Inferior parietal cortex (tissue), 1 donor: Measurements from ENCODE around the gene TNNC1.

Experiments
- DNase-seq: peaks from one replicate; pipeline ENCODE4 v3.0.0-alpha.2; 2016; ENCODE audit errors: extremely low spot score

TNNC1 gene

DNA sequence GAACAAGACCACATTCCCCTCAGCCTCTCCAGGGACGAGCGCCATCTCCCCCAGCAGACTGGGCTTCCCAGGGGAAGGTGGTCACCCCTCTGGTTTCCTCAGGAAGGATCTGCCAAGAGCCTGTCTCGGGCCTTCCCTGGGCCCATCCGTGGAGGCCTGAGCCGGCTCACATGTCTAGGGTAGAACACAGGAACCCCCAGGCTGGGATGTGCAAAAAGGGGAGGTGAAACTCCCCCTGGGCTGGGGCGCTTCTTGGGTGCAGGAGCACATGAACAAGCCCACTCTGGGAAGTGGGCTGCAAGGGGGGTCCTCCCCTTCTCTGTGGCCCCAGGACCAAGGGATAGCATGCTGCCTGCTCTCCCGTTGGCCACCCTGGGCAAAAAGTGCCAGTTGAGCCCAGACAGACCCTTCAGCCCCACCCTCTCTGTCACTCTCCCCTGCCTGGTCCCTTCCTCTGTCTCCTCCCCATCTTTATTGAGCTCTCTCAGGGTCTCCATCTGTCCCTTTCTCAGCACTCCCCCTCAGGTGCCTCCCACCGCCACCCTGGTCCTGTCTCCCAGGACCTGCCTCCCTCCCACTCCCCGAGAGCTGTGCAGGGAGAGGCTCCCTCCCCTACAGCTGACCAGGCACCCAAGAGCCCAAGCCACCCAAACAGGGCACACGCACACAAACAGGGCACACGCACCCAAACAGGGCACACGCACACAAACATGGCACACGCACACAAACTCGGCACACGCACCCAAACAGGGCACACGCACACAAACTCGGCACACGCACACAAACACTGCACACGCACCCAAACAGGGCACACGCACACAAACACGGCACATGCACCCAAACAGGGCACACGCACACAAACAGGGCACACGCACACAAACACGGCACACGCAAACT is 9.8 kb downstream of the TNNC1 start:
- DNase-seq = no peak

DNA sequence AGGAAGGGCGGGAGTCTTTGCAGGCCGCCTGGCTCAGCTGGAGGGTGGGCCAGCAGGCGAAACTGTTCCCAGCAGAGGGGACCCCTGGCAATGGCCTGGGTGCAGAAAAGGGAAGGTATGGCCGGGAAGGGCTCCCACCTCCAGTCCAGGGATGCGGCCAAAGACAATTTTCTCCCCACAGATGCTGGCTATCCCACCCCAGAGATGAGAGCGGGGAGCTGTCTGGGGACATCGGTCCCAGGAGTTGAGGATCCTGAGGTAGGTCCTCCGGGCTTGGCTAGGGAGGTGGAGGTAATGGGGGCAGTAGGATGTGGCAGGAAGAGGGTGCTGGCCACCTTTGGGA is 10.6 kb downstream of the TNNC1 start:
- DNase-seq = no peak

DNA sequence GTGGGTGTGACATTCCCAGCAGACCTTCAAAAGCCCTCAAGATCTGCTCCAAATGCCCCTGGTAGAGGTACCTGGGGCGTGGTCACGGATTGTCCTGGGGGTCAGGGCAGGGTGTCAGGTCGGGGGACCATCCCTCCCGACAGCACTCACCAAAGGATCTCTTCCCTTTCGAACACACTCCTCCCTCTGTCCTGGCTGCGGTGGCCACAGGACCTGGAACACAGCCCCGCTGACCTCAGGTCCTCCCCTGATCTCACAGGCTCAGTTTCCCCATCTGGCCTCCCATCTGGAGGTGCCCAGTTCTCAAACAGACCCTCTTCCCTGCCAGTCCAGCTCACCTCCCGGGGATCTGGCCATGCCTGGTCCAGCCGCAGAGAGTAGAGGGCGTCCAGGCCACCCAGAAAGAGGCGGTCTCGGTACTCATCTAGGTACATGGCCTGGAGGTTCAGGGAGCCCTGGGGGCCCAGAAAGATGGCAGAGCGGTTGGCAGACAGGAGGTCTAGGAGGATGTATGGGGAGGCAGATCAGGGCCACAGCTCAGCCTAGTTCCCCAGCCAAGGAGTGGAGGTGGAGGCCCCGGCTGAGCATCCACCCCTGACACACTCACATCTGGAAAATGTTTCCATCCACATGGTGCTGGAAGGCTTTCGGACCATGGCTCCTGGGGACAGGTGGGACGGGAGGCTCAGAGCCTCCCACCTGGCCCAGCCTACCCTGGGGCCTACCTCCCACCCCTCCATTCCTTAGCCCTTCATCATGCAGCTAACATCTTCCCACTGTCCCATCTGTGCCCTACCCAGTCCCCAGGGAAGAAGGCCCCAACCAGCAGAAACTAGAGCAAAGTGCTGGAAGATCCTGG is 11.2 kb downstream of the TNNC1 start:
- no peak for DNase-seq

DNA sequence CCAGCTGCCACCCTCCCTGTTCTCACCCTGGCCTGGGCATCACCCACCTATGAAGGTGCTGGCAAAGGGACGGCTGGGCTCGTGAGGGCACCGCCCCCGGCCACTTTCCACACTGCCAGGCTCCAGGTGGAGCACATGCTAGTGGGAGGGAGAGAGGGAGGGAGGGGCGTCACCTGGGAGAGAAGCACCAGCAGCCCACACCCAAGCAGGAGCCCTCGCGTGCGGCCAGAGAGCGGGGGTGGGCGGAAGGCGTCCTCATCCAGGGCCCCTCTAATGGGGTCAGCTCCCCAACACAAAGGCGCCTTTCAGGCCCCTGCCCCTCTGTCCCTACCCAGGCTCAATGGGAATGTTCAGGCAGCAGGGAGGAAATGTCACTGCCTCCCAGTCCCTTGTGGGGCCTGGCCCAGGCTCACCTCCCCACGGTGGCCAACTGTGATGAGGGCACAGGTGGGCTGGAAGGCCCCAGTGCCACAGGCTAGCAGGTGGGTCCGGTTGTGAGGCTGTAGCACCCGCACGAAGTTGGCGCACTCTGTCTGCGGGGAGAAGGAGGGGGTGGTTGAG is 12.0 kb downstream of the TNNC1 start:
- DNase-seq = no peak

DNA sequence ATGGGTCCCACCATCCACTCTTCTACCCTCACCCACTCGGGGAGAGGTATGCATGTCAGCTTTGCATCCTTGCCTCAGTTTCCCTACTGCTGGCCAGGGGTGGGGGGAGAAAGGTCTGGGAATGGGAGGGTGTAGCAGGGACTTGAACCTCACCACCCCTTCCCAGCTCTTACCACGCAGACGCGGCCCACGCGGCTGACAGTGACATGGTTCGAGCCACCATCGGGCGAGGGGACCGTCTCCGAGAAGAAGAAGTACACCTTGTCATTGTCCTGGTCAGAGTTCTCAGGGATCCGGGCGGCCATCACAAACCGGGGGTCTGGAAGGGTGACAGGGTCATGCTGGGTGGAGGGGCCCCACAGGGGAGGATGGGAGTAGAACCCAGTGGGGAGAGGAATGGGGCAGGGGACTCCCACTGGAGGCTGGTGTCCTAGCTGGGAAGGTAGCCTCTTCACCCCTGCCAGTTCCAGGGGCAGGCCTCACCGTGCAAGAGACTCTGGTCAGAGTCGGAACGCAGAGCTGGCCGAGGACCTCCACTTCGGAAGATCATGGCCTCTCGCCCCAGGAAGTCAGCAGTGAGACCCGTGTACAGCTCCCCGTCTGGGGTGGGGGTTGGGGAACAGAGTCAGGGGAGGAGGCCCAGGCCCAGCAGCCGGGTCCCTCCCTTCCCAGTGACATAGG is 12.6 kb downstream of the TNNC1 start:
- DNase-seq = no peak

DNA sequence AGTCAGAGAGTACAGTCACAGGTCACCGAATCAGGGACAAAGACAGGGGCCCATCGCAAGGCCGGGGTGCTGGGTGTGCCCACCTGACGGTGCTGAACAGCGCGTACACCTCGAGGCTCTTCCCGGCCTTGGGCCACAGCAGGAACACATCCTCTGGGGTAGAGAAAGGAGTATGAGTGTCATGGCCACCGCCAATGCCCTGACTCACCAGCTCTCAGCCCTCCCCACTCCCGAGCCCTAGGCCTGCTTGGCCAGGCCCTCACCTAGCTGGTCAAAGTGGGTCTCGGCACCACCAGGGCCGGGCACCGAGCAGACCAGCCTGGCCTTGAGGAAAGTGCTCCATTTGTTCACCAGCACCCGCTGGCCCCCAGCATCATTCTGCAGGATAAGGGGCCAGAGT is 13.2 kb downstream of the TNNC1 start:
- no peak for DNase-seq

DNA sequence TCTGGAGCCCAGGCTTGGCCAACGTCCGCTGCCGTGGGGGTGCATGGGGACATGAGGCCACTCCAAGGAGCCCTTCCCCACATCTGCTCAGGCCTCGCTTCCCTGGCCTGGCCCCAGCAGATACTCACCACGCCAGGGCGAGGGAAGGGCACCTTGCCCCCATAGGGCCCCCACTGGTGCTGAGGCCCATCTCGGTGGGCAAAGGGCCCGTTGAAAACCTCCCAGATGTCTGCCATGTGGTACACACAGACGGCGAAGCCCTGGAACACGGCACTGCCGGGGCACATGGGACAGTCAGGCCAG is 13.6 kb downstream of the TNNC1 start:
- DNase-seq = no peak

DNA sequence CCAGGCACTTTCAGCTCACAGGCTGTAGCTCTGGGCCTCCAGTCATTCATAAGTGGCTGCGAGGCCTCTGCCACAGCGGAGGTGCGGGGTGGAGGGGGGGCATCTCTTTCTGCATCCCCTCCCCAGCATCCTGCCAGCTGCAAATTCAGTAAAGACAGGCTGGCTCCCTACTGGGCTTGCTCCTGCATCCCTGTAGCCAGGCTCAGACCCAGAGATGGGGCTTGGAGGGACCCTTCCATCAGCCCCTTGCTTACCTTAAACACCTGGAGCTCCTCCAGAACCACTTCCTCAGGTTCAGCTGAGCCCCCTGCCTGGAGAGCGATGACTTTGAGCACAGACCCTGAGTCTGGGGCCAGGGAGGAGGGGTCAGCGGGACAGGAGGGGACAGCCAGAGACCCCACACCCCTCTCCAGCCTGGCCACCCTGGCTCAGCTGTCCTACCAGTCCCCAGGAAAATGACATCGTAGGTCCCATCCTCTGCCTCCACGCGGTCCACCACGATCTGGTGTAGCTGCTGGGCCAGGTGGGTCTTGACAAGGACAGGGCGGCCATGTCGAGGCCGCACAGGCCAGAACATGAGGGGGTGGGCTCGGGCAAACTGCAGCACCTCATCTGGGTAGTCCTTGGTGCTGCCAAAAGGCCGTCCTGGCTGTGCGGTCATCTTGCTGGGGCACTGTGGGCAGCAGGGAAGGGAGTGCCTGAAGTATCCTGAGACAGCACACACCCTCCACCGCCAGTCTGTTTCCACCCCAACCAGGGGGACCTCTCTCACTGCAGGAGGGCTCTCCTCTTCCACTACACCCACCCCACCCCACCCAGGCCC is 14.2 kb downstream of the TNNC1 start:
- DNase-seq = no peak

DNA sequence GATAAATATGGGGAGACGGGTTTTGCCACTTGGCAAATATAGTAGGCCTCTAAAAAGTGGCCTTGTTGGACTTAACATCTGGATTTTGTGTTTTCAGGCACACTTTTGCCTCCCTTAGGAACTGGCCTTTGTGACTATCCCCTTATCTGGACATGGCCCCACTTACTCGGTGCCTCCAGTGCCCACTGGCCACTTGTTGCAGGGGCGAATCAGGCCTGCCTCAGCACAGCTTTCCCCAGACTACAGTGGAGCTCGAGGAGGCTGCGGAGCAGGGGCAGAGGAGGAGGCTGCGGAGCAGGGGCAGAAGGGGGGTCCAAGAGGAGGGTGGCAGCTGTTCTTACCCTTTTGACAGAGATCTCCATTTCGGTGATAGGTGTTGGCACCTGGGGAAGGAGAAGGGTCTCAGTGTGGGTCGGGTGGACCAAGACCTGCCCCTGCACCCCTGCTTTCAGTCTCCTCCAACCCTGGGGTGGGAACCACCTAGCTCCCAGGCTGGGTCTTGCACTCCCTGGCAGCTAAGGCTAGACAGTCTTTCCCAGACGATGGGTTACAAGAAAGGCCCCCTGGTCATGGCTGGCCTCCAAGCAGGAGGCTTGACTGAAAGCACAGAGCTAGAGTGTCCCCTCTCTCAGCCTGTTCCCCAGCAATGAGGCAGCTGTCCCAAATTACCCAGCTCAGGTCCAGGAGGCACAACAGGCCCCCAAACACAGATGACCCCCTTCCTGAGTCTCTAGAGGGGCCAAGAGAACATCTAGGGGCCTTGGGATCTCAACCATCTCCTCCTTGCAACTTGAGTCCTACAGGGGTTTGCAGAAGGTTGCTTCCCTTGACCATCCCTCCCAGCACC is 15.0 kb downstream of the TNNC1 start:
- DNase-seq = no peak

DNA sequence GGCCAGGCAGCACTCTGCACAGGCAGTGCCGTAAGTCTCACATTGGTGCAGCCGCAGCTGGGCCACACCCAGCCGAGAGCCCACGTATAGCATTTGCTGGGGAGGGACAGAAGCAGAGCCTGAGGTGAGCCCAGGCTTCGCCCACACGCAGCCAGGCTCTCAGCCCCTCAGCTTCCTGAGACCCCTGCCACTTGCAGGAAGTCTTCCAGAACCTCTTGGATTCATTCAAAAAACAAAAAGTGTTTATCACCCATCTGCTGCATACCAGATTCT is 15.8 kb downstream of the TNNC1 start:
- DNase-seq = no peak

DNA sequence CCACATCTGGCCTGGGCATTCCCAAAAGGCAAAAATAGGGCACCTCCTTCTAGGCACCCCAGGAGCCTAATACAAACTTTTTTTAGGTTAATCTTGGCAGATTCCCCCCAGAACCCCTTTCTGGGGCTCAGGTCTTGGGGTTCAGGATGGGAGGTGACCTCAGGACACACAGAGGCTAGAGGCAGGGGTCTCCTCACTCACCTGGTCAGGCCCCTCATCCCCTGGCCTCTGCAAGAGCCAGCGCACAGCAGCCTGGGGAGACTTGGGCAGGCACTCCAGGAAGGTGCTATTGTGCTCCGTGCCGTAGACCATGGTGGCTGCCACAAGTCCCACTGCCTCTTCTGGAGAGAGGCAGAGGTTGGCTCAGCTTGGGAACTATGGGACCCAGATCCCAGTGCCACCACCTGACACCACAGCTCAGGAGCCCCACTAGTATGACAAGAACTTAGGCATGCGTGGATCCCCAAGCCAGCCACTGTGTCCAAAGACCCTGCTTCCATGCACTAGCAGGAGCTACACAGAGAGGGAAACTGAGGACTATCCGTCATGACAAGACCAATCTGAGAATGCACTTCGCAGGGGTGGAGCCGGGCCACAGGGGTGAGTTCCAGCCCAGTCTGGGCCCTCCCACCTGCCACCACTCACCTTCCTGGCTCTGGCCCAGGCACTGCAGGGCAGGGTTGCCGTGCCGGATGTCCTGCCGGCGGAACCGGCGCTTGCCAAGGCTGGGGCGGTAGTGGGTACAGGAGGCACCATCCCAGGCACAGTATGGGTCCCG is 16.3 kb downstream of the TNNC1 start:
- no peak for DNase-seq

DNA sequence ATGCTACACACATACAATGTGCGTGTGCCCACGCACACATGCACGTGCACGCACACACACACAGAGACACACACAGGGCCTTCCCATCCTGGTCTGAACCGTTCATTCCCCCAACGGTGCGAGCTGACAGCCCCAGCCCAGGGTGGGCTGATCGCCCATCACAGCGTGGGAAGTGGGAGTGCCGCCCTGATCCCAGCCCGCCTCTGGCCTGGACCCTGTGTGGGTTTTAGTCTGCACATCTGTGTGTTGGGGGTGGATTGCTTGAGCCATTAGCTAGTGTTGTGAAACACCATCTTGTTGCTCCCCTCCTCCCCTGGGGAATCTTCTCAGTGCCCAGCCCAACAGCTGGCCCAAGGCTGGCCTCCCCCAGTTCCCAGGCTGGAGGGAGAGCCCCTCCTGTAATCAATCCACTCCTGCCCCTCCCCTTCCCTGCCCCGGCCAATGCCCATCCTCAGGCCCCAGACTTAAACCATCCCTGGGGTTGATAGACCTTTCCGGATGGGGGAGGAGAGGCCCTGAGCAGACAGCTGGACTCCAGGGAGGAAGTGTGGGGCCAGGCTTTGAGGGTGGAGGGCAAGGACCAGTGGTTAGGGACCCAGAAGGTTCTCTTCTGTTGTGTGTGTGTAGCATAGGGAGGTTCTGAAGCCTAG is 17.2 kb downstream of the TNNC1 start:
- DNase-seq = no peak

DNA sequence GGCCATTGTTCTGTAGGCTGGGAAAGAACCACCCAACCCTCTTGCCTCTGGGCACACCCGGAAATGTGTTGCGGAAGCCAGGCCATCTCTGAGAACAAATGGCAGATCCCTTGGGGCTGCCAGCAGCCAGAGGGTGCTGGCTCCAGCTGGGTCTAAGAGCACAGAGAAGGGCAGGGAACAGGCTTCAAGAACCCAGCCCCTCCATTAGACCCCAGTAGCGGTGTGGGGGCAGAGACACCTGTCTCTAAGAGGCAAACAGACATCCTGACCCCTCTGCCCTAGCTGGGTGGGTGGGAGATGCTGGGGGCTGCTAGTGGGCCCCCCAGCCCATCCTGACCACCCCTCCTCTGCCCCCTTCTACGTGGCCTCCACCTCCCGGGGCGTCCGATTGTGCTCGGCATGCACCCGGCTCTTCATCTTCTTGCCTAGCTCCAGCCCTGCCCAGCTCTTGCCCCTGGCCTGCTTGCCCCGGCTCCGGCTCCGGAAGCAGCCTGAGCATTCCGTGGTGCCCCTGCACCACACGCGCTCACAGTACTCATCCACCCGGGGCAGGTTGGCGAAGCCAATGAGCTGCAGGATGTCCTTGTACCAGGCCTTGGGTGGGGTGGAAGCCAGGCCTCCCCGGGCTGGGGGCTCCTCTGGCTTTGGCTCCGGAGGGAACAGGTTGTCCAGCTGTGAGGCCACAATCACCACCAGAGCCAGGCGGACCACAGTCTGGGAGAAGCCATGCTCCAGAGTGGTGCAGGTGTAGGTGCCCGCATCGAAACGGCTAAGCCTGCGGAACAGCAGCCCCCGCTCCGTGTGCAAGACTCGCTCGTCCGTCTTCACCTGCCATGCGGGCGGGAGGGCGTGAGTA is 18.4 kb downstream of the TNNC1 start:
- DNase-seq = no peak

DNA sequence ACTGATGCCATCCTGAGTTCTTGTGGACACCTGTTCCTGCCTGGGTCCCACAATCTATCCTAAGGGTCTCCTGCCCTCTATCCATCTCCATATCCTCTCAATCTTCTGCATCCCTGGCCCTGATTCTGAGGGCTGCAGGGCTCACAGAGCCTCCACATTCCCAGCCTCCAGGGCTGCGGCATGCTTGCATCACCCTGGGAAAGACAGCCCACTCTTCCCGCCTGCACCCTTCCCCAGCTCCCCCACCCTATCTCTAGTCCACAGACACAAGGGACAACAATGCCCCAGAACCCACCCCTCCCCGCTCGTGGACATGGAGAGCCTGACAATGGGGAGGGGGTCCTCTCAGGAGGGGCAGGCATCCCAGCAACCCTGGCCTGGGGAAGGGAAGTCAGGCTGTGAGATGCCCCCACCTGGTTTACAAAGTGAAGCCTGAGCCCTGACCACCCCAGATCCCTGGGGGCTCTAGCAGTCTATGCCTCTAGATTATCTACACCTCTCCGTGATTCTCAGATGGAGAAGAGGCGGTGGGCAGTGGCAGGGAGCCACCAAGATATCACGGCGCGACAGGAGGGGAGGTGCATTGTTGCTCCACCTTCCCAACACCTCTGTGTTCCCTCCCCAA is 19.2 kb downstream of the TNNC1 start:
- DNase-seq = no peak

DNA sequence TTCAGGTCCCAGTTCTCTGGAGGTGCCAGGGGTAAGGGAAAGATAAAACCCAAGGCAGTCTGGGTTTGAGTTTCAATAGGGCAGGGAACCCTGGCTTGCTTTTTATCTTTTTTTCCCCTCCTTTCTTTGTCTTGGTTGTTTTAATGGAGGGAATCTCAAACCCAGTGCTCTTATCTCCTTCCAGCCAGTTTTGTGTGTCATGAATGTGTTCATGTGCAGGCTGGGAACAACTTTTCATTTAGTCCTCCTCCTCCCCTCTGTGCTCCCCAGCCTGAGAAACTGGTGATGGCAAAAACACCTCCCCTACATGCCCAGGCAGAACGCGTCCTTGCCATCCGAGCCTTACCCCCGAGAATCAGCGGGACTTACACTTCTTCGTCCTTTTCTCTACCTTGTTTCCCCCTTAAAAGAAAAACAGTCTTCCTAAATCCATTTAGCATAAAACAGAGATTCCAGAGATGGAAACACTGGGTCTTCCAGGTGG is 19.8 kb downstream of the TNNC1 start:
- no peak for DNase-seq

DNA sequence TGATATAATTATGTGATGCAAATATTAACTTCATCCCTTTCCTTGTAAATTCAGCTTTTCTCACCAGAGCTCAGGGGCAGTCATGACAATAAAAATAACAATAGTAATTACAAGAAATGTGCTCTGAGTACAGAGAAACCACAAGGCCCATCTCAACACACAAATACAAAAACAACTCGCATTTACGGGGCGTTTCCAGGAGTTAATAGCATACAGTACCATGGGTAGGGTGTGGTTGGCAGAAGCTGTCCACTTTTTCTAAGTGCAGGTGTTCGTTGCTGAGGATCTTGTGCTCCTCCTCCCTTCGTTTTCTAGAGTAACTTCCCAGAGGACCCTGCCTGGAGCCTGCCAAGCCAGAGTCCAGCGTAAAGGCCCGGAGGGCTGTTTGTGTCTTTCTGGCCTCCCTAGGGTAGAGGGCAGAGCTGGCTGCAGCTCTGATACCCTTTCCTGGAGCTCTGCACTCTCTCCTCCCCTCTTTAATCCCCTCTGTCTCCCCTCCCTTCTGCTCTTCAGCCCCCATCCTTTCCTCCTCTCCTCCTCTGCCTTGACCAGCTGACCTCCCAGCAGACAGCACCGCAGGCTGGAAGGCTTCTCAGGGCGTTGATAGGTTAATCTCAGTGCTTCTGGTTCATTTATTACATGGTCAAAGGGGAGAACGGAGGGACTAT is 20.4 kb downstream of the TNNC1 start:
- no peak for DNase-seq

DNA sequence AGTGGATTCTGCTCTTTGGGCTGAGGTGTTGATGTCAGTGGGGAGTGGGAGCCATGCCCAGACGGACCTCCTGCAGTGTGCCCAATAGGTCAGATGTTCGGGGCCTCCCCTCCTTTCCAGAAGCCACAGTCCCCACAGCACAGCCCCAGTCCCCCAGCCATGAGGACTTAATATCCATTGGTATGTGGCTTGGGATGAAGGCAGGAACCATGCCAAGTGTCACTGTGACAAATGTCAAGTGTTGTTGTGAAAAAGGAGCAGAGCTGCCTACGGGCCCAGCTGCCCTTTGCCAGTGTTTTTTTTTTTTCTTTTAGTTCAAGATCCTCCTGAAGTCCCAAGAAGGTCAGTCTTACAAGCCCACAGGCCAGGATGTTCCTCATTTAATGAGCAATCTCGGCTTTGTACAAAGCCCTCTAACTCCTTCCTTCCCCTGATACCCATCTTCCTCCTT is 21.1 kb downstream of the TNNC1 start:
- DNase-seq = no peak
